DOHH2 (cell line): ENCODE data around the gene SEMG2.

ENCODE experiments used
- CTCF ChIP-seq: fragments of 200-600 bp; sonication (generic); IDR thresholded peaks from one replicate; pipeline ENCODE4 v1.5.1; 2014; ENCODE audit warnings: antibody characterized with exemption, mild to moderate bottlenecking, low read depth, low read length; ENCODE audit not compliant: poor library complexity, severe bottlenecking
- EZH2phosphoT487 ChIP-seq: fragments of 200-600 bp; sonication (generic); IDR thresholded peaks from 2 replicates; pipeline ENCODE4 v1.6.1; 2017; ENCODE audit warnings: borderline replicate concordance, mild to moderate bottlenecking, antibody characterized with exemption, low read length, moderate library complexity, mixed read lengths

GRCh38 chr20:45246109-45246508, 24.9 kb downstream of the SEMG2 start:
- TF ChIP-seq CTCF (no peak), EZH2phosphoT487 (no peak)
